Neural progenitor cell (in vitro differentiated cells): ENCODE measurements around the gene AHNAK2. TPM values are rescaled to one million over a fixed set of nuclear protein-coding genes. Genes with fewer than 3 reads are reported as not detected.
"Not testable (repeated sequence)": the region's sequence is repeated elsewhere in the genome, so short reads cannot be mapped to it uniquely, and the experiment has no call there.

Experiments
- DNase-seq: peaks from one replicate; pipeline ENCODE4 v3.0.0-alpha.2; 2016; ENCODE audit warnings: low spot score
- H2AFZ ChIP-seq: fragments of 200-600 bp; sonication (generic); replicated peaks from 2 replicates; pipeline ENCODE4 v1.6.1; 2016; ENCODE audit warnings: antibody characterized with exemption
- H3F3A ChIP-seq: fragments of 200-600 bp; sonication (generic); 2 replicates; pipeline ENCODE4 v1.6.1; 2016; ENCODE audit warnings: antibody characterized with exemption, low read depth
- H3K27ac ChIP-seq: fragments of 200-600 bp; sonication (generic); 2 replicates; pipeline ENCODE4 v1.5.1; 2016; ENCODE audit warnings: mild to moderate bottlenecking
- H3K27me3 ChIP-seq: fragments of 200-600 bp; sonication (generic); 2 replicates; pipeline ENCODE4 v1.6.1; 2016; ENCODE audit warnings: mild to moderate bottlenecking, moderate library complexity
- H3K36me3 ChIP-seq: fragments of 200-600 bp; sonication (generic); 2 replicates; pipeline ENCODE4 v1.5.1; 2016
- H3K4me1 ChIP-seq: fragments of 200-600 bp; sonication (generic); 2 replicates; pipeline ENCODE4 v1.6.1; 2016; ENCODE audit warnings: mixed run types
- H3K4me2 ChIP-seq: fragments of 200-600 bp; sonication (generic); 2 replicates; pipeline ENCODE4 v1.6.1; 2016
- H3K4me3 ChIP-seq: fragments of 200-600 bp; sonication (generic); 2 replicates; pipeline ENCODE4 v1.5.1; 2016
- H3K79me2 ChIP-seq: fragments of 200-600 bp; sonication (generic); 2 replicates; pipeline ENCODE4 v1.6.1; 2016; ENCODE audit warnings: low read depth
- H3K9ac ChIP-seq: fragments of 200-600 bp; sonication (generic); 2 replicates; pipeline ENCODE4 v1.6.1; 2016
- H3K9me3 ChIP-seq: fragments of 200-600 bp; sonication (generic); 2 replicates; pipeline ENCODE4 v1.5.1; 2016; ENCODE audit warnings: low read depth
- H4K20me1 ChIP-seq: fragments of 200-600 bp; sonication (generic); 2 replicates; pipeline ENCODE4 v1.6.1; 2016; ENCODE audit warnings: low read depth
- H3K27ac Mint-ChIP-seq: 3 replicates; pipeline ENCODE4 v1.8.0; 2021; ENCODE audit warnings: mixed read lengths
- H3K27me3 Mint-ChIP-seq: 2 replicates; pipeline ENCODE4 v1.8.0; 2022; ENCODE audit warnings: low read depth, mild to moderate bottlenecking, inconsistent platforms, moderate library complexity, mixed read lengths; ENCODE audit not compliant: insufficient read depth
- H3K36me3 Mint-ChIP-seq: 3 replicates; pipeline ENCODE4 v1.8.0; 2021; ENCODE audit warnings: mixed read lengths
- H3K4me1 Mint-ChIP-seq: 3 replicates; pipeline ENCODE4 v1.8.0; 2021; ENCODE audit warnings: mixed read lengths
- H3K4me3 Mint-ChIP-seq: 3 replicates; pipeline ENCODE4 v1.8.0; 2021; ENCODE audit warnings: mild to moderate bottlenecking, moderate library complexity, mixed read lengths
- H3K9me3 Mint-ChIP-seq: 3 replicates; pipeline ENCODE4 v1.8.0; 2020; ENCODE audit warnings: mixed read lengths
- CTCF ChIP-seq: fragments of 200-600 bp; sonication (generic); IDR thresholded peaks from 2 replicates; pipeline ENCODE4 v1.5.1; 2017; ENCODE audit warnings: antibody characterized with exemption, mild to moderate bottlenecking
- EZH2 ChIP-seq: fragments of 200-600 bp; sonication (generic); IDR thresholded peaks from 2 replicates; pipeline ENCODE4 v1.6.1; 2017; ENCODE audit warnings: antibody characterized with exemption, mild to moderate bottlenecking, moderate library complexity
- EZH2phosphoT487 ChIP-seq: fragments of 200-600 bp; sonication (generic); IDR thresholded peaks from 2 replicates; pipeline ENCODE4 v1.6.1; 2017; ENCODE audit warnings: antibody characterized with exemption
- total RNA-seq: library from RNA; depleted of rRNA; stranded (reverse); fragments of >200 nt; gene quantifications from 2 replicates; pipeline ENCODE4 v1.2.3, GENCODE V29; 2015; ENCODE audit warnings: low replicate concordance

The AHNAK2 gene
- 0.77 and 1.3 TPM in 2 replicates for total RNA-seq

GRCh38 chr14:104977681-104978653, at the start of gene AHNAK2:
AHNAK2 (minus strand) TSS chr14:104978374; CDS start chr14:104978237, 137 bp downstream.
- TF ChIP-seq EZH2 (no peak), CTCF (no peak), EZH2phosphoT487 (no peak)
- Histone ChIP-seq H3K9ac (no peak within 1 kb of the TSS), H4K20me1 (peaks cover 28% of the 10 kb centered on the region), H2AFZ (peak within 1 kb of the TSS; percentile 76), H3K4me1 (peaks cover 19% of the 10 kb centered on the region), H3K36me3 (no peaks in the 10 kb centered on the region), H3K27me3 (peaks cover 55% of the 10 kb centered on the region), H3K79me2 (no peaks in the 10 kb centered on the region), H3K4me2 (peak within 1 kb of the TSS; percentile 97), H3K9me3 (no peaks in the 10 kb centered on the region), H3F3A (no peaks in the 10 kb centered on the region), H3K27ac (no peak within 1 kb of the TSS), H3K4me3 (peak within 1 kb of the TSS; percentile 59)
- H3K9me3 Mint-ChIP-seq = no peaks in the 10 kb centered on the region
- peak; percentile 96 for DNase-seq
- peak within 1 kb of the TSS; percentile 89 for H3K4me3 Mint-ChIP-seq
- no peaks in the 10 kb centered on the region for H3K36me3 Mint-ChIP-seq
- peaks cover 26% of the 10 kb centered on the region for H3K27me3 Mint-ChIP-seq
- H3K27ac Mint-ChIP-seq = no peak within 1 kb of the TSS
- peaks cover 24% of the 10 kb centered on the region for H3K4me1 Mint-ChIP-seq

GRCh38 chr14:105027718-105028117, 49.5 kb upstream of the AHNAK2 start:
- not testable (repeated sequence) for DNase-seq, H3K27me3 Mint-ChIP-seq, H3K4me3 Mint-ChIP-seq, H3F3A ChIP-seq, H3K9ac ChIP-seq, H3K27ac ChIP-seq, H3K36me3 ChIP-seq, H3K4me2 ChIP-seq, H3K4me1 ChIP-seq, H3K79me2 ChIP-seq, H3K9me3 Mint-ChIP-seq, H4K20me1 ChIP-seq, H3K9me3 ChIP-seq, H3K27ac Mint-ChIP-seq, H3K4me3 ChIP-seq, H3K36me3 Mint-ChIP-seq, H2AFZ ChIP-seq
- peaks cover 13% of the 10 kb centered on the region for H3K4me1 Mint-ChIP-seq
- H3K27me3 ChIP-seq = peaks cover 30% of the 10 kb centered on the region

GRCh38 chr14:105026802-105027563, 48.8 kb upstream of the AHNAK2 start:
- Histone ChIP-seq H3K4me2 (no peak overlapping the region), H2AFZ (no peak overlapping the region), H3K4me1 (no peaks in the 10 kb centered on the region), H3K36me3 (no peaks in the 10 kb centered on the region), H3K9me3 (no peaks in the 10 kb centered on the region), H3K9ac (no peak overlapping the region), H3K27ac (no peak overlapping the region), H3K79me2 (peaks cover 8% of the 10 kb centered on the region), H3K4me3 (no peak overlapping the region), H4K20me1 (no peaks in the 10 kb centered on the region), H3K27me3 (peaks cover 22% of the 10 kb centered on the region), H3F3A (peaks cover 2% of the 10 kb centered on the region)
- no peaks in the 10 kb centered on the region for H3K36me3 Mint-ChIP-seq
- no peaks in the 10 kb centered on the region for H3K9me3 Mint-ChIP-seq
- TF ChIP-seq CTCF (no peak), EZH2 (no peak), EZH2phosphoT487 (no peak)
- no peak overlapping the region for H3K4me3 Mint-ChIP-seq
- no peaks in the 10 kb centered on the region for H3K27me3 Mint-ChIP-seq
- H3K4me1 Mint-ChIP-seq = peaks cover 17% of the 10 kb centered on the region
- H3K27ac Mint-ChIP-seq = no peak overlapping the region
- no peak for DNase-seq
